ENCODE results near the gene MYO9B.
"Not testable (repeated sequence)": the region's sequence is repeated elsewhere in the genome, so short reads cannot be mapped to it uniquely, and the experiment has no call there.

The MYO9B gene

GRCh38 chr19:17180997-17181702, 105.6 kb downstream of the MYO9B start:
- DNase-seq (ENCODE audit: low spot score), result peak; percentile 59

- DNase-seq (ENCODE audit: low spot score), result no peak
Observed at GRCh38 chr19:17183271-17183761, 107.7 kb downstream of the MYO9B start.

DNA sequence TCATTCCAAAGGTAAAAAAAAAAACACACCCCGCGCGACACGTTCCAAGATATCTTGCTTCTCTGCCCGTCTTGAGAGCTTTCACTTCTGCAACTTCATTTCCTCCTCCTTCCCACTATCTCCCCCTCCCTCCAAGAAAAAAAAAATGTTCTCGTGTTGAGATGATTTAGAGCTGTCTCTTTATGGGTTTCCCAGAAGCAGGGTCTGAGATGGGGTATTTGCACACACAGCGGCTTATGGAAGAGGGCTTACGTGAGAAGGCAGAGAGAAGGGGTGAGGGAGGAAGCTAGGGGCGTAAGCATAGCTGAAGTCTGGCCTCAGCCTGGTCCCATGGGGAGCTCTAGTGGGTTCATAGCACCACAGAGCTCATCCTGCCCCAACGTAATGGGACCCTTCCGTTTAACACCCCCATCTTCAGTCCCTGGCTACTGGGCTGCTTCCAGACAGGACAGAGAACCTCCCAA, 108.3 kb downstream of the MYO9B start:
- no peak for DNase-seq (ENCODE audit: low spot score)

- DNase-seq (ENCODE audit: low spot score), result no peak
Observed at GRCh38 chr19:17184371-17184841, 108.8 kb downstream of the MYO9B start.

DNA sequence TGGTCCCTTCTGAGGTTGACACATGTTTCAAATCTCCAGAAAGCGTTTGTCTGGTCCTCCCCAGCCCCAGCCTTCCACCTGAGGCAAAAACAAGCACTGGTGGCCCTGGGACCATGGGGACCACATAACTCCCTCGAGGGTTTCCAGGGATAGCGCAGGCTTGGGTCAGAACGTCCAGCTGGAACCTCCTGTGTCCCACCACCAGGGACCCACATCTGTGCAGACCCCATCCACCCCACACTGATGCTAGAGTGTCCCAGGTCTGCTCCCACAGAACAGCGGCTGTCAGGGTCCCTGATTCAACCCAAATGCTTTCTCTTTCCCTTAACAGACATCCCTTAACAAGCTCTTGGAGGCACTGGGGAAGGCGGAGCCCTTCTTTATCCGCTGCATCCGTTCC, 110.0 kb downstream of the MYO9B start:
- DNase-seq (ENCODE audit: low spot score), result no peak

- DNase-seq (ENCODE audit: low spot score), result not testable (repeated sequence)
Observed at GRCh38 chr19:17191736-17192135, 116.2 kb downstream of the MYO9B start.

- DNase-seq (ENCODE audit: low spot score), result no peak
Observed at GRCh38 chr19:17192751-17193150, 117.2 kb downstream of the MYO9B start.

DNA sequence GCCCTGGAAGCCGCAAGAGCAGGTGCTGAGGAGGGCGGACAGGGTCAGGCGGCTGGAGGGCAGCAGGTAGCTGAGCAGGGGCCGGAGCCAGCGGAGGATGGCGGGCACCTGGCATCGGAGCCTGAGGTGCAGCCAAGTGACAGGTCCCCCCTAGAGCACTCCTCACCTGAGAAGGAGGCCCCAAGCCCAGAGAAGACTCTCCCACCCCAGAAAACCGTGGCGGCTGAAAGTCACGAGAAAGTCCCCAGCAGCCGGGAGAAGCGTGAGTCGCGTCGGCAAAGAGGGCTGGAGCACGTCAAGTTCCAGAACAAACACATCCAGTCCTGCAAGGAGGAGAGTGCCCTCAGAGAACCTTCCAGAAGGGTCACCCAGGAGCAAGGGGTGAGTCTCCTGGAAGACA, 119.0 kb downstream of the MYO9B start:
- no peak for DNase-seq (ENCODE audit: low spot score)

GRCh38 chr19:17195106-17195505, 119.5 kb downstream of the MYO9B start:
- no peak for DNase-seq (ENCODE audit: low spot score)

DNA sequence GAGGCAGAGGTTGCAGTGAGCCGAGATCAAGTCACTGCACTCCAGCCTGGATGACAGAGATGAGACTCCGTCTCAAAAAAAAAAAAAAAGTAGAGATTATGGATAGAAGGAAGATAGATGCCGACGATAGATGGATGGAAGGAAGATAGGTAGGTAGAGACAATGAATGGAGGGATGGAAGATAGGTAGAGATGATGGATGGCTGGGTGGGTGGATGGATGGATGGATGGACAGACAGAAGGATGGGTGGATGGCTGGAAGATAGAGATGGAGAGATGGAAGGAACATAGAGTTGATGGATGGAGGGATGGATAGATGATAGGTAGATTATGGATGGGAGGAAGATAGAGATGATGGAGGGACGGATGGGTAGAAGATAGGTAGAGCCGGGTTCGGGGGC, 121.0 kb downstream of the MYO9B start:
- no peak for DNase-seq (ENCODE audit: low spot score)

DNA sequence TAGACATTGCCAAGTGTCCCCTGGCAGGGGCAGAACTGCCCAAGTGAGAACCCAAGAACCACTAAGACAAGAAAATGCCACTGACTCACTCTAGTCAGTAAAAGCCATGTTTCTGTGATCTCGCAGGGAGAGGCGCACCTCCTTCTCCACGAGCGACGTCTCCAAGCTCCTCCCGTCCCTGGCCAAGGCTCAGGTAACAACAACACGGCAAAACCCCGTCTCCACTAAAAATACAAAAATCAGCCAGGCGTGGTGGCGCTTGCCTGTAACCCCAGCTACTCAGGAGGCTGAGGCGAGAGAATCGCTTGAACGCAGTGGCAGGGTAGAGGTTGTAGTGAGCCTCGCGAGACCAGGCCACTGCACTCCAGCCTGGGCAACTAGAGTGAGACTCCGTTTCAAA, 122.1 kb downstream of the MYO9B start:
- DNase-seq (ENCODE audit: low spot score), result no peak

DNA sequence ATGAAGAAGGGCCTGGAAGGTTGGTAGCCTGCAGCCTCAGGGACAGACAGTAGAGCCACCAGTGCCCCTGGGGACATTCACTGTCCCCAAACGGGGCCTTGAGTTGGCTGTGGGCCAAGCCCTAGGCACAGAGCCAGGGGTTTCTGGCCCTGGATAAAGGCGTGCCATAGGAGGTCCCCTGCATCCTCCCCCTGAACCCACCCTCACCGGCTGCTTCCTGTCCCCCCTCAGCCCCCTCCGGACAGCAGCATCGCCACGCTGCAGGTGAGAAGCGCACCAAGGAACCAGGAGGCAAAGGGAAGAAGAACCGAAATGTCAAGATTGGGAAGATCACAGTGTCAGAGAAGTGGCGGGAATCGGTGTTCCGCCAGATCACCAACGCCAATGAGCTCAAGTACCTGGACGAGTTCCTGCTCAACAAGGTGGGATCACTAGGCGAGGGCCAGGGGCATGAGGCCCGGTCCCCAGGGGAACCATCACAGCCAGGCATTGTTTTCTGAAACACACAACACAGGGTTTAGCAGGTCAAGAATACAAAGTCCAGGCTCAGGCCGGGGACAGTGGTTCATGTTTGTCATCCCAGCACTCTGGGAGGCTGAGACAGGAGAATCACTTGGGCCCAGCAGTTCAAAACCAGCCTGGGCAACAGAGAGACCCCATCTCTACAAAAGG, 125.0 kb downstream of the MYO9B start:
- no peak for DNase-seq (ENCODE audit: low spot score)

DNA sequence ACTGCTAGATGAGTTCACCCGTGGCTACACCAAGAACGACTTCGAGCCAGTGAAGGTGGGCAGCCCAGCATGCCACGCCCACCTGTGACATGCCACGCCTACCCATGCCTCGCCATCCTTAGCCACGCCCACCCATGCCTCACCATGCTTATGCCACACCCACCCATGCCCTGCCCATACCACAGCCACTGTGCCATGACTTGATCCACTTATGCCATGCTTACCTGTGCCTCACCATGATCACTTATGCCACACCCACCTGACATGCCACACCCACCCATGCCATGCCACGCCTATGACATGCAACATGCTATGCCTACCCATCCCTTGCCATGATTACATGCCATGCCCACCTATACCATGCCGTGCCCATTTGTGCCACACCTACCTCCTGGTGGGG, 126.7 kb downstream of the MYO9B start:
- peak; percentile 56 for DNase-seq (ENCODE audit: low spot score)

DNA sequence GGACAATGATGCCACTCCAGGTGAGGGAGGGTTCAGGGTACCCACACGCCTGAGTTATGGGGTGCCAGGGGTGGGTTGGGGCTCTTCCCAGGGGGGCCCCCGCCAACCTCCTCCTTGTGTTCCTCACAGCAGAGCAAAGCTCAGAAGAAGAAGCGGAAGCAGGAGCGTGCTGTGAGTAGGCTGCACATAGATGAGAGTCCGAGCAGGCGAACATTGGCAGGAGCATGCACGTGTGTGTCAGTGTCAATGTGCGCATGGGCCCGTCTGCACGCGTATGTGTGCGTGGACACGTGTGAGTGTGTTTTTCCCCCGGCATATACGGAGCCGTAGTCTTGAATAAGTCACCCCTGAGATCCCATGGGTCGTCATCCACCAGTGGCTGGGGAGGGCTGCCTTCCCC, 127.1 kb downstream of the MYO9B start:
- no peak for DNase-seq (ENCODE audit: low spot score)

DNA sequence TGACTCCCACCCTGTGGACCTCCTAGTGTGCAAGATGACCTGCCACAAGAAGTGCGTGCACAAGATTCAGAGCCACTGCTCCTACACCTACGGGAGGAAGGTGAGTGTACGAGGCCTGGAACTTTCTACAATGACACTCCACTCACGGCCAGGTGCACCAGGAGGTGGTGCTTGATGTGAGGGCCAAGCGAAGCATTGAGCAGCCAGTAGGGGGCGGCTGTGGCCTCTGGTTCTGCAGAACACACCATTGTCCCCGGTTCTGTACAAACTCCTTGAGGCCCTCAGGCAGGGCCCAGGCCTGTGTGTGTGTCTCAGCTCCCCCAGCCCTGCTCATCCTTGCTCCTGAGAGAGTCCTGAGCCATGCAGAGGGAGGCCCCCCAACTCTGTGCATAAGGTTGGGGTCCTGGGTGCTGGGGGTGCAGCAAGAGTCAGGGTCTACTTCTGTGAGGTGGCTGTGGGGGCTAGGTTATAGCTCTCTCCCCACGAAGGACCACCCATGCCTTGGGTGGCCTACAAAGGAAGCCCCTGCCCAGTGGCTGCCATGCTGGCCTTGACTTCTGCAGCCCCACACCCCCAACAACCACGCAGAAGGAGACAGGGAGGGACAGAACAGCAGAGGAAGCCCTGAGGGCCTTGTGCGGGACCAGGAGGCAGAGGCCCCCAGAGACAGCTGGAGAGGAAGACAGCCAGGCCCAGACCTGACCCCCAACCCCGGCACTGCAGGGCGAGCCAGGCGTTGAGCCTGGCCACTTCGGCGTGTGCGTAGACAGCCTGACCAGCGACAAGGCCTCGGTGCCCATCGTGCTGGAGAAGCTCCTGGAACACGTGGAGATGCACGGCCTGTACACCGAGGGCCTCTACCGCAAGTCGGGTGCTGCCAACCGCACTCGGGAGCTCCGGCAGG, 129.9 kb downstream of the MYO9B start:
- peak; percentile 85 for DNase-seq (ENCODE audit: low spot score)

- DNase-seq (ENCODE audit: low spot score), result no peak
Observed at GRCh38 chr19:17206736-17207581, 131.4 kb downstream of the MYO9B start.

DNA sequence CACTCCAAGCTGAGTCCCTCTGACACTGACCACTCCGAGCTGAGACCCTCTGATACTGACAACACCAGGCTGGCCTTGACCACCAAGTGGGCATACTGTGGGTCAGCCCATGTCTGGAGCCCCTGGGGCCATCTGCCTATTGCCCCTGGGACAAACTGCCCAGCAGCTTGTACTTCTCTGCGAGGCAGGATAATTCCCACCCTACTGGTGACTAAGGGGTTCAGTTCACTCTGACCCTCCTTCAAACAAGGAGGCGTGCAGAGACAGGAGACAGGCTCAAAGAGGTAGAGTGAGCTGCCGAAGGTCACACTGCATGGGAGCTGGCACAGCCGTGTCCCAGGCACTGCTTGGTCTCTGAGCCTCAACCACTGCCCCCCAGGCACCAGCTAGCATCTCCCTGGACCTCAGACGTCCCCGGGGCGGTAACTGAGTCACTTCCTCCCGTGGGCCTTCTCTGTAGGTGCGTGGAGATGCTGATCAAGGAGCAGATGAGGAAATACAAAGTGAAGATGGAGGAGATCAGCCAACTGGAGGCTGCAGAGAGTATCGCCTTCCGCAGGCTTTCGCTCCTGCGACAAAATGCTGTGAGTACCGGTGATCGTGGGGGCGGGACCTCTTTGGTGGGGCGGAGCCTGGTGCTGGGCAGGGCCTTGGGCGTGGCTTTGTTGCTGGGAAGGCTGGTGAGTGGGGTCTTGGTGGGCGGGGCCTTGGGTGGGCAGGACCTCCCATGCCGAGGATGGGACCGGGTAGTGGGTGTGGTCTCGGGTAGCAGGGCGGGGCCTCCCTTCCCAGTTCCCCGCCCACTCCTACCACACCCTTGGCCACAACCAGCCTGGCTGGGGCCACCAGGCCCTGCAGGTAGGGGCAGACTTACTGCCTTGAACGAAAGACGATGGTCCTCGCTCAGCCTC, 133.8 kb downstream of the MYO9B start:
- peak; percentile 96 for DNase-seq (ENCODE audit: low spot score)

GRCh38 chr19:17210296-17210695, 134.7 kb downstream of the MYO9B start:
- DNase-seq (ENCODE audit: low spot score), result no peak

DNA sequence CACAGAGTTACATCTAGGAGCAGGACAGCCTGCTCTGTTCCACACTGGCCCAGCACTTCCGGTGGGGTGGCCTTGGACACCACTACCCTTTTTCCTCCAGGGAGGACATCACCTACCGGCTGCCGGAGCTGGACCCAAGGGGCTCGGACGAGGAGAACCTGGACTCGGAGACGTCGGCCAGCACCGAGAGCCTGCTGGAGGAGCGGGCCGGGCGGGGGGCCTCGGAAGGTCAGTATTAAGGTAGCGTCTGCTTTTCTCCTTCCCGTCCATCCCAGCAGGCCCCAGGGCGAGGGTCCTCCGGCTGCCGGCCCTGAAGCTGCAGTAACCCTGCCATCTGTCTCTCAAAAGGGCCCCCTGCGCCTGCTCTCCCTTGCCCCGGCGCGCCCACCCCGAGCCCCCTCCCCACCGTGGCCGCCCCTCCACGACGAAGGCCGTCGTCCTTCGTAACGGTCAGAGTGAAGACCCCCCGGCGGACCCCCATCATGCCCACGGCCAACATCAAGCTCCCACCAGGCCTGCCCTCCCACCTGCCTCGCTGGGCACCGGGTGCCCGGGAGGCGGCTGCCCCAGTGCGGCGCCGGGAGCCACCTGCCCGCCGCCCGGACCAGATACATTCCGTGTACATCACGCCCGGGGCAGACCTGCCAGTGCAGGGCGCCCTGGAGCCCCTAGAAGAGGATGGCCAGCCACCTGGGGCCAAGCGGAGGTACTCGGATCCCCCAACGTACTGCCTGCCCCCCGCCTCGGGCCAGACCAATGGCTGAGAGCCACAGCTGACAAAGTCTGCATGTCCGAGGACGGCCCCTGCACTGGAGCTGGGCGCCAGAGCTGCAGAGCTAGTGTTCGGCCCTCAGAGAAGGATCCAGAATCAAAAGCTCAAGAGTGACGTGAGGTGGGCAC, 136.2 kb downstream of the MYO9B start:
- no peak for DNase-seq (ENCODE audit: low spot score)

Data from iPS-NIHi11 (cell line).